Type B pancreatic cell (in vitro differentiated cells): ENCODE measurements around the gene HTR2A. TPM values are rescaled to one million over a fixed set of nuclear protein-coding genes. Genes with fewer than 3 reads are reported as not detected.

Experiments used
- DNase-seq: peaks from one replicate; pipeline ENCODE4 v3.0.0; 2021; ENCODE audit warnings: mixed read lengths; ENCODE audit not compliant: unreplicated experiment; ENCODE audit errors: extremely low spot score
- H3K27ac Mint-ChIP-seq: 2 replicates; pipeline ENCODE4 v1.8.0; 2021; ENCODE audit warnings: mild to moderate bottlenecking, mixed read lengths
- H3K27me3 Mint-ChIP-seq: 2 replicates; pipeline ENCODE4 v1.8.0; 2021; ENCODE audit warnings: mixed read lengths
- H3K36me3 Mint-ChIP-seq: 2 replicates; pipeline ENCODE4 v1.8.0; 2021; ENCODE audit warnings: mixed read lengths
- H3K4me1 Mint-ChIP-seq: one replicate; pipeline ENCODE4 v1.8.0; 2021; ENCODE audit warnings: mixed read lengths; ENCODE audit not compliant: unreplicated experiment
- H3K4me3 Mint-ChIP-seq: 2 replicates; pipeline ENCODE4 v1.8.0; 2021; ENCODE audit warnings: mild to moderate bottlenecking, mixed read lengths
- H3K9me3 Mint-ChIP-seq: 2 replicates; pipeline ENCODE4 v1.8.0; 2021; ENCODE audit warnings: mixed read lengths
- total RNA-seq: library from RNA; stranded (reverse); gene quantifications from 2 replicates; pipeline ENCODE4 v1.2.1, GENCODE V29; 2021; ENCODE audit warnings: low replicate concordance
- TF ChIP-seq, protein P1 (sequence below): fragments of 200-600 bp; sonication (generic); conservative IDR thresholded peaks from 2 replicates; pipeline ENCODE4 v1.5.0; 2021; ENCODE audit warnings: antibody characterized with exemption, mild to moderate bottlenecking

HTR2A gene
- total RNA-seq, 1 donor from 2014 or later = 2.3 TPM

DNA sequence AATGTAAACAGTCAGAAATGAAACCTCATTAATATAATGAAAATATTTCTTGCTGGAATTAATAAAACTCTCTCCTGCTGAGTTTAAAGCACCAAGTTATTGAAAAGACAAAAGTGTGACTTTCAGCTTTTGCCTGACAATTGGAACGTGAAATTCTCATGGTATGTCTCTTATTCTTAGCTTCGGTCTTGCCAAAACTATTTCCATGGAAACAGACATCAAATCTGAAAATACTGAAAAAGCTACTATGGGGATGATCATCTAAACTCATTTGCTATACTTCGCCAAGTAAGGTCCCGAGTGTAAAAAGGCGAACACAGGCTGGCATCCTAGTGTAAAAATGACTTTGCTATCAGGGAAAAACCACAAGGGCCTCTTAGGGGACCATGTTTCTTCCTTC, 22.8 kb downstream of the HTR2A start:
- H3K27me3 Mint-ChIP-seq = peaks cover 20% of the 10 kb centered on the region

DNA sequence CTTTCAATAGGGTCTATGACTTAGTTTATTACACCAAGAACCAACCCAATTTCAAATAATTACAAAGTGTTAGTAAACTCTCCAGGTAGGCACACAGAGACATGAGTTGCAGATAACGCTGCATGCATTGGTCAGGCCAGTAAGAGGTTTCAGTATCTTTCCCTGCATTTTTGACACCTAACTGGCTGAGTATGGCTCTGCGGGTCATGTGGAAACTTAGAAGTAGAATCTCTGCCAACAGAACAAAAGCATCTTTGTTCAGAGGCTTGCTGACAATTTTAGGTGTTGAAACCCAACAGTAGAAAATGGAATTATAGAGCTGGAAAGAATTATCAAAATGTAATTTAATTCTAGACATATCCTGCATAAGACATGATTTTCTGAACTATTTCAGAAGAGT, 25.3 kb downstream of the HTR2A start:
- H3K27ac Mint-ChIP-seq = no peak overlapping the region
- no peak for DNase-seq
- no peaks in the 10 kb centered on the region for H3K4me1 Mint-ChIP-seq
- H3K27me3 Mint-ChIP-seq = peaks cover 9% of the 10 kb centered on the region
- no peaks in the 10 kb centered on the region for H3K36me3 Mint-ChIP-seq
- no peak overlapping the region for H3K4me3 Mint-ChIP-seq
- TF ChIP-seq, protein P1, sequence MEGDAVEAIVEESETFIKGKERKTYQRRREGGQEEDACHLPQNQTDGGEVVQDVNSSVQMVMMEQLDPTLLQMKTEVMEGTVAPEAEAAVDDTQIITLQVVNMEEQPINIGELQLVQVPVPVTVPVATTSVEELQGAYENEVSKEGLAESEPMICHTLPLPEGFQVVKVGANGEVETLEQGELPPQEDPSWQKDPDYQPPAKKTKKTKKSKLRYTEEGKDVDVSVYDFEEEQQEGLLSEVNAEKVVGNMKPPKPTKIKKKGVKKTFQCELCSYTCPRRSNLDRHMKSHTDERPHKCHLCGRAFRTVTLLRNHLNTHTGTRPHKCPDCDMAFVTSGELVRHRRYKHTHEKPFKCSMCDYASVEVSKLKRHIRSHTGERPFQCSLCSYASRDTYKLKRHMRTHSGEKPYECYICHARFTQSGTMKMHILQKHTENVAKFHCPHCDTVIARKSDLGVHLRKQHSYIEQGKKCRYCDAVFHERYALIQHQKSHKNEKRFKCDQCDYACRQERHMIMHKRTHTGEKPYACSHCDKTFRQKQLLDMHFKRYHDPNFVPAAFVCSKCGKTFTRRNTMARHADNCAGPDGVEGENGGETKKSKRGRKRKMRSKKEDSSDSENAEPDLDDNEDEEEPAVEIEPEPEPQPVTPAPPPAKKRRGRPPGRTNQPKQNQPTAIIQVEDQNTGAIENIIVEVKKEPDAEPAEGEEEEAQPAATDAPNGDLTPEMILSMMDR = no peak
- peaks cover under 1% of the 10 kb centered on the region for H3K9me3 Mint-ChIP-seq

More for the DNA sequence above, 22.8 kb downstream of the HTR2A start:
- no peaks in the 10 kb centered on the region for H3K9me3 Mint-ChIP-seq
- no peak overlapping the region for H3K27ac Mint-ChIP-seq
- no peaks in the 10 kb centered on the region for H3K4me1 Mint-ChIP-seq
- TF ChIP-seq, protein P1 = no peak
- no peak for DNase-seq
- no peak overlapping the region for H3K4me3 Mint-ChIP-seq
- no peaks in the 10 kb centered on the region for H3K36me3 Mint-ChIP-seq

DNA sequence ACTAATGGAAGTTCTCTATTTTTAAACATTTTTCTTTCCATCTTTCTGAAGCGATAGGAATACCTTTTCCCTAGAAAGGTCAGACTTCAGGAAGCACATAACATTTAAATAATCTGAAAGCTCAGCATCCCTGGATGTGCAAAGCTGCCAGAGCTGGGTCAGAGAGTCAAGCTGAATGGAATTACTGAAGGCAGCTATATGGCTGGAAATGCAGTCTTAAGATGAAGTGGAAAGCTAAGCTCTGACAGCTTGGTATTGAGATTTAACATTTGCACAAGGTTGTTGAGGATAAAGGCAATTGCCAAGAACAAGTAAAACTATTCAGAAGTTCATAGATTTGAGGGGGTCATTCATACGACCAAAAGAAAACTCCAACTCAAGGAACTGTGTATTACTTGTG, 28.8 kb downstream of the HTR2A start:
- Mint-ChIP-seq H3K4me3 (no peak overlapping the region), H3K27me3 (peaks cover 3% of the 10 kb centered on the region), H3K36me3 (no peaks in the 10 kb centered on the region), H3K4me1 (peaks cover 3% of the 10 kb centered on the region), H3K27ac (no peak overlapping the region), H3K9me3 (peaks cover 5% of the 10 kb centered on the region)
- TF ChIP-seq, protein P1 = no peak
- DNase-seq = no peak

DNA sequence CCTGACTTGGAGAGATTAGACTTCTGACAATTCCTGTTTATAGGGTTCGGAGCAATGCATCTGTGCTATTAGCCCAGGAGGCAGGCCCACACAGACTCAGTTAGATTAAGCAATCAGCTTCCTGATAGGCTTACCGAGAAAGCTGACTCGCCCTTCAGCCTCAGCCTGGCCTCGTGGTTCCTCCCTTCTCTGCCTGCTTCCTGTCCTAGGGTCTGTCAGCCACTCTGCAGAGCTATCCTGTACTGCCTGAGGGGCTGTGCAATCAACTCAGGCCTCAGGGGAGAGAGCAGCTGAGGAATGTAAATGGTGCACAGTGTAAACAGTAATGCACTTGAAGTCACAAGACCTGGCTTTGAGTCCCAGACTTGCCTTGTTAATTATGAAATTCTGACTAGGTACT, 30.7 kb downstream of the HTR2A start:
- peaks cover 3% of the 10 kb centered on the region for H3K27me3 Mint-ChIP-seq
- TF ChIP-seq, protein P1 = no peak
- H3K4me1 Mint-ChIP-seq = peaks cover 14% of the 10 kb centered on the region
- no peaks in the 10 kb centered on the region for H3K36me3 Mint-ChIP-seq
- H3K4me3 Mint-ChIP-seq = no peak overlapping the region
- no peak overlapping the region for H3K27ac Mint-ChIP-seq
- H3K9me3 Mint-ChIP-seq = peaks cover 5% of the 10 kb centered on the region
- no peak for DNase-seq

DNA sequence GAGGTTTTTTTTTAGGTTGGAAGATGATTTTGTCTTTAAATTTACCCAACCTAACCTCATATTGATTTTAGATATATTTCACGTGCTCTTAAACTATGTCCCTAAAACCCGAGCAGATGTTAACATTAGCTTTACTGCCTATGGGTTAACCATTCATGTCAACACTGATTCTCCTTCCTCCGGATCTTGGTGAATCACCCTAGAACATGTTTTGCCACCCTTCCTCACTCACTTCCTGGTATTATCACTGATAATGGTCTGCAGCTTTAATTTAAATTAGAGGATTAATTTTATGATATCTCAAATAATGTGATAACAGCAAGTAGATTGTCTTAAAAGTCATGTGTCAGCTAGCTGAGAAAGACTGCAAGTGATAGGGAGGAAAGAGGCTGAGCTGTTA, 31.9 kb downstream of the HTR2A start:
- DNase-seq = no peak
- Mint-ChIP-seq H3K4me1 (peaks cover 26% of the 10 kb centered on the region), H3K9me3 (peaks cover 5% of the 10 kb centered on the region), H3K36me3 (no peaks in the 10 kb centered on the region), H3K4me3 (no peak overlapping the region), H3K27ac (no peak overlapping the region), H3K27me3 (peaks cover 3% of the 10 kb centered on the region)
- TF ChIP-seq, protein P1 = no peak

DNA sequence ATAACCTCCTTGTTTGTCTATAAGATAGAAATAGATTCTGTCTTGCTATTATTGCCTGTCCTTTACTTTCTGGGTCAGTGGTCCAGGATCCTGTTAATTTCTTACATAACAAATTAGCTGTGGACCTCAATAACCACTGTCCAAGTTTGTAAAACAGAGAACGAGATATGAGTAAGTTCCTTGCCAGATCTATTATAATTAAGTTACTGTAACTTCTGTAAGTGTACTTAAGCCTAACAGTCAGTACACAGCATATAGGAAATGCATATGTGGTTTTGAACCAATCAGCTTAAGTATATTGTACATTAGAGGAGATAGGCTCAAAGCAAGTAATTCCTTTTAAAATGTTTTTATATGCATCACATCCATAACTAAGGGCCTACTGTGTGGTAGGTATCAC, 34.9 kb downstream of the HTR2A start:
- peaks cover 5% of the 10 kb centered on the region for H3K9me3 Mint-ChIP-seq
- H3K36me3 Mint-ChIP-seq = no peaks in the 10 kb centered on the region
- no peak overlapping the region for H3K4me3 Mint-ChIP-seq
- peaks cover 27% of the 10 kb centered on the region for H3K4me1 Mint-ChIP-seq
- DNase-seq = no peak
- TF ChIP-seq, protein P1 = no peak
- no peak overlapping the region for H3K27ac Mint-ChIP-seq
- H3K27me3 Mint-ChIP-seq = no peaks in the 10 kb centered on the region
